Mucosa of descending colon (tissue), 3 donors: ENCODE results near the gene RPS21. TPM values are rescaled to one million over a fixed set of nuclear protein-coding genes. Genes with fewer than 3 reads are reported as not detected.

ENCODE experiments used
- ATAC-seq: fragments of 200-7000 bp; cut with Tn5 transposase; one replicate; pipeline ENCODE4 v1.9.1; 2020; ENCODE audit warnings: mild to moderate bottlenecking, moderate library complexity
- DNase-seq, 3 donors: peaks; one replicate each; pipeline ENCODE4 v3.0.0-alpha.2; 2020
- H3K36me3 ChIP-seq: fragments of 200-600 bp; one replicate; pipeline ENCODE4 v1.8.0; 2021; ENCODE audit warnings: low read depth, mild to moderate bottlenecking
- H3K4me1 ChIP-seq: fragments of 200-600 bp; one replicate; pipeline ENCODE4 v1.8.0; 2021; ENCODE audit warnings: low read depth, mild to moderate bottlenecking
- H3K4me3 ChIP-seq: fragments of 200-600 bp; one replicate; pipeline ENCODE4 v1.8.0; 2021; ENCODE audit warnings: mild to moderate bottlenecking
- H3K9me3 ChIP-seq: fragments of 200-600 bp; one replicate; pipeline ENCODE4 v1.8.0; 2021; ENCODE audit warnings: mild to moderate bottlenecking
- CTCF ChIP-seq: fragments of 200-600 bp; IDR thresholded peaks from one replicate; pipeline ENCODE4 v1.8.0; 2022; ENCODE audit warnings: antibody characterized with exemption, mild to moderate bottlenecking
- intact Hi-C, 2 donors: fragments of 100-400 bp; cut with DNase I in 1 of 2; cut with micrococcal nuclease in 1 of 2; formaldehyde crosslinking; loops; one replicate each; pipeline versions ENCODE4 v1.11.0 to v1.11.1; 2022; cut with DNase I, micrococcal nuclease
- total RNA-seq, 3 donors: library from RNA; stranded (reverse); fragmentation: NEBNext Ultra II Directional in 2 of 3; extraction: Animal tissue kit (Norgen Biotek cat#: 25700) in 2 of 3; gene quantifications; one replicate each; pipeline versions ENCODE4 v1.2.1 to v1.2.4, GENCODE V29; 2021 to 2023
- donor health status: DM: no; HTN: no; CAD: no; lungs with moderate emphysema.
- donor health status: DM: no; HTN: no; CAD: no.
- donor health status: DM: no; HTN: yes; CAD: no.

RPS21 gene
- total RNA-seq, 3 donors from 2014 or later = 1,171 to 1,284 (median 1,191) TPM

GRCh38 chr20:62416651-62417637 is 30.0 kb downstream of the RPS21 start:
- DNase-seq = no peak
- peaks cover 20% of the 10 kb centered on the region for H3K4me1 ChIP-seq
- no peaks in the 10 kb centered on the region for H3K36me3 ChIP-seq
- H3K4me3 ChIP-seq = no peak overlapping the region
- intact Hi-C loops = no loop called here
- ATAC-seq = no peak
- no peaks in the 10 kb centered on the region for H3K9me3 ChIP-seq
- no peak for TF ChIP-seq CTCF

- no peak overlapping the region for H3K4me3 ChIP-seq
- no peaks in the 10 kb centered on the region for H3K9me3 ChIP-seq
- peaks cover 17% of the 10 kb centered on the region for H3K4me1 ChIP-seq
- no peaks in the 10 kb centered on the region for H3K36me3 ChIP-seq
- intact Hi-C loops = no loop called here
- no peak for DNase-seq
- TF ChIP-seq CTCF = no peak
- no peak for ATAC-seq
These were observed 31.2 kb downstream of the RPS21 start for GRCh38 chr20:62417981-62418708.

GRCh38 chr20:62418709-62419487 is 32.0 kb downstream of the RPS21 start:
- TF ChIP-seq CTCF = no peak
- intact Hi-C loops = no loop called here
- DNase-seq (no peak), ATAC-seq (no peak)
- Histone ChIP-seq H3K36me3 (no peaks in the 10 kb centered on the region), H3K9me3 (no peaks in the 10 kb centered on the region), H3K4me3 (no peak overlapping the region), H3K4me1 (peaks cover 9% of the 10 kb centered on the region)

GRCh38 chr20:62419759-62420158 is 32.9 kb downstream of the RPS21 start:
- Histone ChIP-seq H3K4me3 (no peak overlapping the region), H3K9me3 (no peaks in the 10 kb centered on the region), H3K4me1 (peaks cover under 1% of the 10 kb centered on the region), H3K36me3 (no peaks in the 10 kb centered on the region)
- intact Hi-C loops = no loop called here
- DNase-seq (no peak), ATAC-seq (no peak)
- TF ChIP-seq CTCF = no peak
